GM19193 (cell line): ENCODE measurements around the gene OR51E2.

Source experiments
- POLR2A ChIP-seq: IDR thresholded peaks from 4 replicates; pipeline ENCODE4 v1.6.1; 2011; ENCODE audit not compliant: insufficient read depth, insufficient read length; ENCODE audit errors: extremely low read depth

OR51E2 gene

GRCh38 chr11:4697585-4697984 lies at the start of gene OR51E2:
OR51E2 (minus strand) TSS chr11:4697853; CDS start chr11:4682711, 15,142 bp downstream.
- no peak for TF ChIP-seq POLR2A

- TF ChIP-seq POLR2A = no peak
Observed at GRCh38 chr11:4740735-4741134, 43.1 kb upstream of the OR51E2 start.

GRCh38 chr11:4727171-4727570 lies 29.5 kb upstream of the OR51E2 start:
- TF ChIP-seq POLR2A = no peak

GRCh38 chr11:4714300-4714699 lies 16.6 kb upstream of the OR51E2 start:
- TF ChIP-seq POLR2A = no peak

- no peak for TF ChIP-seq POLR2A
Observed at GRCh38 chr11:4713241-4713640, 15.6 kb upstream of the OR51E2 start.

- no peak for TF ChIP-seq POLR2A
Observed at GRCh38 chr11:4704790-4705334, 7.2 kb upstream of the OR51E2 start.

GRCh38 chr11:4704054-4704789 lies 6.6 kb upstream of the OR51E2 start, which contains the start of gene MMP26:
MMP26 (plus strand) TSS chr11:4704784.
- TF ChIP-seq POLR2A = no peak

GRCh38 chr11:4700436-4700820 lies 2.8 kb upstream of the OR51E2 start:
- no peak for TF ChIP-seq POLR2A

GRCh38 chr11:4699697-4700435 lies 2.2 kb upstream of the OR51E2 start:
- no peak for TF ChIP-seq POLR2A

- TF ChIP-seq POLR2A = no peak
Observed at GRCh38 chr11:4695442-4695841, 2.2 kb downstream of the OR51E2 start.

- no peak for TF ChIP-seq POLR2A
Observed at GRCh38 chr11:4684631-4685285, 12.9 kb downstream of the OR51E2 start.

GRCh38 chr11:4682623-4683419 lies 14.8 kb downstream of the OR51E2 start:
- TF ChIP-seq POLR2A = no peak

GRCh38 chr11:4680341-4680740 lies 17.3 kb downstream of the OR51E2 start:
- TF ChIP-seq POLR2A = no peak

GRCh38 chr11:4677948-4678347 lies 19.7 kb downstream of the OR51E2 start:
- TF ChIP-seq POLR2A = no peak
